ENCODE data around the gene TRIM50. TPM values are rescaled to one million over a fixed set of nuclear protein-coding genes. Genes with fewer than 3 reads are reported as not detected.
"Not testable (repeated sequence)": the region's sequence is repeated elsewhere in the genome, so short reads cannot be mapped to it uniquely, and the experiment has no call there.

TRIM50 gene
- total RNA-seq, 1 donor from 2014 or later: not detected

DNA sequence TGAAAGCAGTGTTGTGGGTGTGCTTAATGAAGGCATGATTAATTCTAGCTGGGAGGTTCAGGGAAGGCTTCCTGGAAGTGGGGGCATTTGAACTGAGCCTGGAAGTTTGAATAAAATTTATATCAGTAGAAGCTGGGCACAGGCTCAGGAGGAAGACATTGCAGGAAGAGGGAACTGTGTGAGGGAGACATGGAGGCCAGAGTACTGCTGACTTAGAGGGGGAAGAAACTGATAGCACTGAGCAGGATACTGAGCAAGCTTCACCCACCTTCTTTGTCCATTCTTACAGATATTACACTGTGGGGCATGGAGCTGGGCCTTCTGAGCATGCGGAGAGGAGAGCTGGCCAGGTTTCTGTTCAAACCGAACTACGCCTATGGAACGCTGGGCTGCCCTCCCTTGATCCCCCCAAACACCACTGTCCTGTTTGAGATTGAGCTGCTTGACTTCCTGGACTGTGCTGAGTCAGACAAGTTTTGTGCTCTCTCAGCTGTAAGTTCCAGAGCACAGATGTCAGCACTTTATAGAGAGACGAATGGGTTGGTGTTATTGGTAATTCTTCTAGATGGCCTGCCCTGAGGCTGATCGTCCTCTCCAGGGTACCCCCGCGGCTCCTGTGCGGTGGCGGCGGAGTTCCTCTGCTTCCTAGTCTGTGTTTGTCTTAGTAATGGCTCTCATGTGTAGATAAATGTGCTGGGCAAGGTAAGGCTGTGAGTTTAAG is 2.1 kb upstream of the TRIM50 start:
- no peak overlapping the region for H3K27ac Mint-ChIP-seq (ENCODE audit: unreplicated experiment)
- no peaks in the 10 kb centered on the region for H3K36me3 Mint-ChIP-seq (ENCODE audit: low read depth)
- no peak for DNase-seq (ENCODE audit: low spot score)
- no peaks in the 10 kb centered on the region for H3K9me3 Mint-ChIP-seq (ENCODE audit: low read depth)
- no peak overlapping the region for H3K4me3 Mint-ChIP-seq (ENCODE audit: unreplicated experiment)
- TF ChIP-seq, protein P1, sequence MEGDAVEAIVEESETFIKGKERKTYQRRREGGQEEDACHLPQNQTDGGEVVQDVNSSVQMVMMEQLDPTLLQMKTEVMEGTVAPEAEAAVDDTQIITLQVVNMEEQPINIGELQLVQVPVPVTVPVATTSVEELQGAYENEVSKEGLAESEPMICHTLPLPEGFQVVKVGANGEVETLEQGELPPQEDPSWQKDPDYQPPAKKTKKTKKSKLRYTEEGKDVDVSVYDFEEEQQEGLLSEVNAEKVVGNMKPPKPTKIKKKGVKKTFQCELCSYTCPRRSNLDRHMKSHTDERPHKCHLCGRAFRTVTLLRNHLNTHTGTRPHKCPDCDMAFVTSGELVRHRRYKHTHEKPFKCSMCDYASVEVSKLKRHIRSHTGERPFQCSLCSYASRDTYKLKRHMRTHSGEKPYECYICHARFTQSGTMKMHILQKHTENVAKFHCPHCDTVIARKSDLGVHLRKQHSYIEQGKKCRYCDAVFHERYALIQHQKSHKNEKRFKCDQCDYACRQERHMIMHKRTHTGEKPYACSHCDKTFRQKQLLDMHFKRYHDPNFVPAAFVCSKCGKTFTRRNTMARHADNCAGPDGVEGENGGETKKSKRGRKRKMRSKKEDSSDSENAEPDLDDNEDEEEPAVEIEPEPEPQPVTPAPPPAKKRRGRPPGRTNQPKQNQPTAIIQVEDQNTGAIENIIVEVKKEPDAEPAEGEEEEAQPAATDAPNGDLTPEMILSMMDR (IDR thresholded peaks at IDR 0.05): no peak
- peaks cover 9% of the 10 kb centered on the region for H3K4me1 Mint-ChIP-seq (ENCODE audit: low read depth)
- no peaks in the 10 kb centered on the region for H3K27me3 Mint-ChIP-seq (ENCODE audit: low read depth)

DNA sequence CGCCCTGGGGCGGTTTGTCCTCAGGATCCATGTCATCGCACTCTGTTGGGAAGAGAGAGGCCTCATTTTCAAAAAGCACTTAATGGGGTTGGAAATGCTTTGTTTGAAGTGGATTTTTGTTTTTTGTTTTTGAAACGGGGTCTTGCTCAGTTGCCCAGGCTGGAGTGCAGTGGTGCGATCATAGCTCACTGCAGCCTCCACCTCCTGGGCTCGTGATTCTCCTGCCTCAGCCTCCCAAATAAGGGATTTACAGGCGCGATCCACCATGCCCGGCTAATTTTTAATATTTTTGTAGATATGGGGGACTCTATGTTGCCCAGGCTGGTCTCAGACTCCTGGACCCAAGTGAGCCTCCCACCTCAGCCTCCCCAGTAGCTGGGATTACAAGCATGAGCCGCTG is 814 bp upstream of the TRIM50 start:
- Mint-ChIP-seq H3K4me3 (ENCODE audit: unreplicated experiment) (no peak overlapping the region), H3K27ac (ENCODE audit: unreplicated experiment) (no peak overlapping the region), H3K4me1 (ENCODE audit: low read depth) (peaks cover 16% of the 10 kb centered on the region), H3K36me3 (ENCODE audit: low read depth) (no peaks in the 10 kb centered on the region), H3K9me3 (ENCODE audit: low read depth) (no peaks in the 10 kb centered on the region), H3K27me3 (ENCODE audit: low read depth) (no peaks in the 10 kb centered on the region)
- TF ChIP-seq, protein P1 (IDR thresholded peaks at IDR 0.05): no peak
- DNase-seq (ENCODE audit: low spot score): no peak

DNA sequence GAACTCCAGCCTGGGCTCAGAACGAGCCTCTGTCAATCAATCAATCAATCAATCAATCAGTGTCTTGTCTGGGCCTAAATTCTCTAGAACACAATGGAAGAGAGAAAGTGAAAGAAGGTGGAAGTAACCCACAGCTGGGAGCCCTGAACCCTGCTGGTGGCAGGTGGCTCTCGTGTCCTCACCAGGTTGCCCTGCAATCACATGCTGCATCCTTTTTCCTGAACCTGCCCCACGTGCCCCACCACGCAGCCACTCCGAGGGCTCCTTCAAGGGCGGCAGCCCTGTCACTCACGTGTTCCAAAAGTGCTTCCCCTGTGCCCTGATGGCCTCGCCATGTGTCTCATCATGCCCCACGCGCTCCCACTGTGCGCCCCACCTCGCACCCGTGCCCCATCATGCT is 433 bp downstream of the TRIM50 start:
- H3K4me1 Mint-ChIP-seq (ENCODE audit: low read depth): peaks cover 18% of the 10 kb centered on the region
- H3K27ac Mint-ChIP-seq (ENCODE audit: unreplicated experiment); H3K4me3 Mint-ChIP-seq (ENCODE audit: unreplicated experiment); H3K36me3 Mint-ChIP-seq (ENCODE audit: low read depth); H3K9me3 Mint-ChIP-seq (ENCODE audit: low read depth); H3K27me3 Mint-ChIP-seq (ENCODE audit: low read depth); DNase-seq (ENCODE audit: low spot score): not testable (repeated sequence)

DNA sequence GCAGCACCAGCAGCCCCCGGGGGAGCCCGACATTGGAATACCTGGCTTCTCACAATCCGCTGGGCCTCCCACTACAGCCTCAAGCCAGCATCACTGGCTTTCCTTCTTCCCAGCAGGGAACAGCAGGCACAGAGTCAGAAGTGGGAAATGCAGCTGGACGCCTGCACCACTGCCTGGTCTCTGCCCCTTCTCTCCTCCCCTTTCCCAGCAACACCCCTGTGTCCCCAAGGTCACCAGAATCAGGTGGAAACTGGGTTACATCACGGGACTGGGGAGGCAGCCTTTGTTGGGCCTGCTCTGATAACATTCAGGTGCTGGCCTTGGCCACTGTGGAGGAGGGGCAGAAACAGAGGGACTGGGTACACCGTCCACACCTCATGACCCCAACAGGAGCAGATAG is 2.5 kb downstream of the TRIM50 start:
- not testable (repeated sequence) for H3K9me3 Mint-ChIP-seq (ENCODE audit: low read depth); DNase-seq (ENCODE audit: low spot score); H3K4me3 Mint-ChIP-seq (ENCODE audit: unreplicated experiment); H3K27ac Mint-ChIP-seq (ENCODE audit: unreplicated experiment); H3K27me3 Mint-ChIP-seq (ENCODE audit: low read depth); H3K36me3 Mint-ChIP-seq (ENCODE audit: low read depth)
- H3K4me1 Mint-ChIP-seq (ENCODE audit: low read depth): peaks cover 16% of the 10 kb centered on the region

DNA sequence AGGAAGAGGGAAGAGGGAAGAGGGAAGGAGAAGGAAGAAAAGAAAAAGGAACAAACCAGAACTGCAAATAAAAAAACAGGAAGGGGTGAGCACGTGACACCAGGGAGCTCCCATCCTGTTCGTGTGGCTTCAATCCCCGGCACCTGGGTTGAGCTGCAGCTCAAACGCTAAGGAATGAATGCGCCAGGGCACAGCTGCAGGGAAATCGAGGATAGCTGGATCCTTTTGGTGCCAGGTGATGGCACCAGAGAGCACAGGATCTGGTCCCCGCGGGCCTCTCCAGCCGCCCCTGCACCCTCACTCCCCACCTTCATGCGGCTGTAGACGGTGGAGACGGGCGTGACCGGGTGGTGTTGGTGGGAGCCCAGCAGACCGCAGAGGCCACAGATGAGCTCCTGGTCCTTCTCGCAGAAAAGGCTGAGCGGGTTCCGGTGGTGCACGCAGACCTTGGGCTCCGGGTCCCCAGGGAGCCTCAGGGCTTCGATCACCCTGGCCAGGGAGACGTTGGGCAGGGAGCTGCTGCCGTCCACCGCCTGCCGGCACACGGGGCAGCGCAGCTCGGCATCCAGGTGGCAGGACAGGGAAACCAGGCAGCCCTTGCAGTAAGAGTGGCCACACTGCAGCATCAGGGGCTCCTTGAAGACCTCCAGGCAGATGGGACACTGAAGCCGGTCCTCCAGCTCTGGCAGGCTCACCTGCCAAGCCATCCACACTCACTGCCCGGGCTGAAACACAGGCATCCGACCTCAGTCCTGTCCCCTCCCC is 3.6 kb downstream of the TRIM50 start:
- H3K4me1 Mint-ChIP-seq (ENCODE audit: low read depth); H3K36me3 Mint-ChIP-seq (ENCODE audit: low read depth); DNase-seq (ENCODE audit: low spot score); H3K27me3 Mint-ChIP-seq (ENCODE audit: low read depth); H3K9me3 Mint-ChIP-seq (ENCODE audit: low read depth): not testable (repeated sequence)
- Mint-ChIP-seq H3K27ac (ENCODE audit: unreplicated experiment) (peak overlapping the region; percentile 27), H3K4me3 (ENCODE audit: unreplicated experiment) (peak overlapping the region; percentile 48)
- TF ChIP-seq, protein P1 (IDR thresholded peaks at IDR 0.05): peak; percentile 79

DNA sequence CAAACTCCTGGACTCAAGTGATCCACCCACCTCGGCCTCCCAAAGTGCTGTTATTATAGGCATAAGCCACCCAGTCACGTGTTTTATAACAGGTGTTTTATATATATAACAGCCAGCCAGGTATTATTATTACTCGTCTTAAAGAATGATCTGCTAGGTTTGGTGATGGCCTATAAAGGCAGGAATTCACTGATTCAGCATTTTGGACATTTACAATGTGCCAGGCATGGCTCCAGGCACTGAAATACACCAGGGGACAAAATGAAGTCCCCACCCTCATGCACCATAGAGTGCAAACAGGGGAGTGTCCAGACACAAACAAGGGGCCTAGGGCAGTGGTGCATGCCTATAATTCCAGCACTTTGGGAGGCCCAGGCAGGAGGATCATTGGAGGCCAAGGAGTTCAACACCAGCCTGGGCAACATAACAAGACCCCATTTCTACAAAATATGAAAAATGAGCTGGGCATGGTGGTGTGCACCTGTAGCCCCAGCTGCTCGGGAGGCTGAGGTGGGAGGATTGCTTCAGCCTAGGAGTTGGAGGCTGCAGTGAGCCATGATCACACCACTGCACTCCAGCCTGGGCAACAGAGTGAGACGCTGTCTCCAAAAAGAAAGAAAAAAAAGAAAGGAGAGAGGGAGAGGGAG is 4.3 kb downstream of the TRIM50 start:
- peak overlapping the region; percentile 27 for H3K27ac Mint-ChIP-seq (ENCODE audit: unreplicated experiment)
- H3K4me3 Mint-ChIP-seq (ENCODE audit: unreplicated experiment): peak overlapping the region; percentile 33

DNA sequence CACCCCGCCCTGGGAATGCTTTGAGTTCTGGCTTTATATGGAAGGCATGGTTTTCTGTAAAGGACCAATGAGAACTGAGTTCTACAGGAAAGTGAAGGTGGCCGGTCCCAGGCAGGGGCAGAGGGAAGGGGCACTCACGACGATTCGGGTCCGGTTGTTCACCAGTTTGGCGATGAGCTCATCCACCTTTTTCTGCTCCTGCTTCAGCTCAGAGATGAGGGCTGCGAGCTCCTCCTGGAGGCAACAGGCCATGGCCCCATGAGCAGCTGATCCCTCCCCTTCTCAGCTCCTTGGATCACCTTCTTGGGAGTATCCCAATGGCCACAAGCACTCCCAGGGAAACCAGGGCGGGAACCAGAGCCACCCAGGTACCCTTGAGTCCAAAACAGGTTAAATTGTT is 7.9 kb downstream of the TRIM50 start:
- not testable (repeated sequence) for H3K27me3 Mint-ChIP-seq (ENCODE audit: low read depth); H3K9me3 Mint-ChIP-seq (ENCODE audit: low read depth); H3K4me1 Mint-ChIP-seq (ENCODE audit: low read depth); DNase-seq (ENCODE audit: low spot score); H3K27ac Mint-ChIP-seq (ENCODE audit: unreplicated experiment); H3K36me3 Mint-ChIP-seq (ENCODE audit: low read depth); H3K4me3 Mint-ChIP-seq (ENCODE audit: unreplicated experiment)

More for the DNA sequence above, 4.3 kb downstream of the TRIM50 start:
- H3K27me3 Mint-ChIP-seq (ENCODE audit: low read depth); H3K9me3 Mint-ChIP-seq (ENCODE audit: low read depth); H3K36me3 Mint-ChIP-seq (ENCODE audit: low read depth); DNase-seq (ENCODE audit: low spot score); H3K4me1 Mint-ChIP-seq (ENCODE audit: low read depth): not testable (repeated sequence)

DNA sequence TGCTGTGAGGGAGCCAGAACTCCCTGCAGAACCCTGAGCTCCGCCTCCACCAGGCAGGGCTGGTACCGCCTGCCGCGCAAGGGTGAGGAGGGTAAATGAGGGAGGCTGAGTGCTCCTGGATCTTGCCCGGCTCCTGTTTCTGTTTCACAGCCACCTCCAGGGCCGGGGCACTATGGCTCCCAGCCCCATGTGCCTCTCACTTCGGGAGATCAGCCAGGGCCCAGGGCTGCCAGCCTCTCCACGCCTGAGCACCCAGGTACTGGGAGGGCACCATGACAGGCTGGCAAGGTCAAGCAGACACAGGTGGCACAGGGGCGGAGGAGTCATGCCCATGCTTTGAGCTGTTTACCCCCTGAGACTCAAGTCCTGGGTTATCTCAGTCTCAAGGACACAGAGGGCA is 8.3 kb downstream of the TRIM50 start:
- DNase-seq (ENCODE audit: low spot score); H3K4me1 Mint-ChIP-seq (ENCODE audit: low read depth); H3K36me3 Mint-ChIP-seq (ENCODE audit: low read depth); H3K4me3 Mint-ChIP-seq (ENCODE audit: unreplicated experiment); H3K27ac Mint-ChIP-seq (ENCODE audit: unreplicated experiment); H3K9me3 Mint-ChIP-seq (ENCODE audit: low read depth); H3K27me3 Mint-ChIP-seq (ENCODE audit: low read depth): not testable (repeated sequence)

DNA sequence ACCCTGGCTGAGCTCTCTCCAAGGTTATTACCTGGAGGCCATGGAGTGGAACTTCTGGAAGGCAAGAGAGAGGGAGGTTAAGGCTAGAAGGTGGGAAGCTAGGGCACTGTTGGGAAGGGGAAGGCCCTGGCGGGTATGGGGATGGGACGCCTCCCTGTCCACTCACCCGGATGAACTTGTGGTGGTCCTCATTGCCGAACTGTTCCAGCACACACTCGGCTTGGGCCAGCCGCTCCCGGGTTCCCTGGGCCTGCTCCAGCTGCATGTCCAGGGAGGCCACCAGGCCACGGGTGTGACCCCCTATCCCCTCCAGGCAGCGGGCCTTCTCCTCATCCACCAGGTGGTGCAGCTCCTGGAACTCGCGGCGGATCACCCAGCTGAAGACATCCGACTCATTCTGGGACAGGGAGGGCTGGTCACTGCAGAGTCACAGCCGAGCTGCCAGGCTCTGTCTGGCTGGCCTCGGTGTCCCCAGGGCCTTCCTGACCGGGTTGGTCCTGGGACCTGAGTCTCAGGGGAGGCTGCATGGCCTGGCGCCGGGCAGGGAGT is 9.2 kb downstream of the TRIM50 start:
- H3K4me1 Mint-ChIP-seq (ENCODE audit: low read depth); H3K4me3 Mint-ChIP-seq (ENCODE audit: unreplicated experiment); H3K9me3 Mint-ChIP-seq (ENCODE audit: low read depth); DNase-seq (ENCODE audit: low spot score); H3K36me3 Mint-ChIP-seq (ENCODE audit: low read depth); H3K27ac Mint-ChIP-seq (ENCODE audit: unreplicated experiment); H3K27me3 Mint-ChIP-seq (ENCODE audit: low read depth): not testable (repeated sequence)
